Fibroblast of pulmonary artery (primary cell): Measurements from ENCODE around the gene EPHA4.

Experiments
- DNase-seq: peaks from one replicate; pipeline ENCODE4 v3.0.0-alpha.2; 2010; ENCODE audit warnings: low read depth
- H3K4me3 ChIP-seq: replicated peaks from 2 replicates; pipeline ENCODE4 v1.5.1; 2011; ENCODE audit warnings: low read depth, mild to moderate bottlenecking, control low read depth, low read length, moderate library complexity
- CTCF ChIP-seq: IDR thresholded peaks from 2 replicates; pipeline ENCODE4 v1.5.1; 2011; ENCODE audit warnings: mild to moderate bottlenecking, control low read depth, low read length, inconsistent platforms; ENCODE audit errors: missing control alignments

EPHA4 gene

GRCh38 chr2:221518935-221519625 lies 53.0 kb downstream of the EPHA4 start:
- TF ChIP-seq CTCF = no peak
- no peak overlapping the region for H3K4me3 ChIP-seq
- no peak for DNase-seq

DNA sequence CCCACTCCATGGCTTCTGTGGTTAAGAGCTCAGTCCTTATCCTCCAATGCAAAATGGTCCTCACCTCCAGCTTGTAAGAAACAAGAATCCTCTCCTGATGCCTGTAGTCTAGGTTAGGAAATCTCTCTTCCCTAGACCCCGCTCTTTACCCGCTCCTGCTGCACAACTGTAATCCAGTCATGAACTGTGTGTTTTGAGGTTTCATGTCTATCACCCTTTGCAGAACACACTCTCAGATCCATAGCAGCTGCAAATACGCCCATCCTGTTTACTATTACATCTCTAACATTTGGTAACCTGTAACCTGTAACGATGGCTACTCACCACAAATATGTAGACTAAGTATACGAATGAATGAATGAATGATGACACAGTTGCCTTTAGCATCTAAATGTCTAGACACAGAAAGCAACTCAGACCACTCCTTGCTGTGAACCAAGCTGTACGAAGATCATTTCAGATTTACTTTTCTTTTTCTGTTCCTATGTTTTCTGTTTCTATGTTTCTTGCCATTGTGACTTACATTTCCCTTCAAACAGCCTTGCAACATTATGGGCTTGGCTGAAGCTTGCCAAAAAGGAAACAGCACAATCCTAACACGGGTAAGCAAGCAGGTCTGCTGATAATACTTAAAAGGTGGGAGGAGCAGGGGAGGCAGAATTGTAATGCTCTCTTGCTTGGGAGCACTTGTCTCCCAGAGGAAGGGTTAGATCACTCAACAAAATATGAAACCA lies 53.7 kb downstream of the EPHA4 start:
- no peak overlapping the region for H3K4me3 ChIP-seq
- no peak for TF ChIP-seq CTCF
- DNase-seq = peak; percentile 60

GRCh38 chr2:221517696-221518151 lies 54.4 kb downstream of the EPHA4 start:
- no peak overlapping the region for H3K4me3 ChIP-seq
- TF ChIP-seq CTCF = no peak
- DNase-seq = peak; percentile 42

- H3K4me3 ChIP-seq = no peak overlapping the region
- DNase-seq = no peak
- no peak for TF ChIP-seq CTCF
Measured at GRCh38 chr2:221517146-221517695, 54.9 kb downstream of the EPHA4 start.

DNA sequence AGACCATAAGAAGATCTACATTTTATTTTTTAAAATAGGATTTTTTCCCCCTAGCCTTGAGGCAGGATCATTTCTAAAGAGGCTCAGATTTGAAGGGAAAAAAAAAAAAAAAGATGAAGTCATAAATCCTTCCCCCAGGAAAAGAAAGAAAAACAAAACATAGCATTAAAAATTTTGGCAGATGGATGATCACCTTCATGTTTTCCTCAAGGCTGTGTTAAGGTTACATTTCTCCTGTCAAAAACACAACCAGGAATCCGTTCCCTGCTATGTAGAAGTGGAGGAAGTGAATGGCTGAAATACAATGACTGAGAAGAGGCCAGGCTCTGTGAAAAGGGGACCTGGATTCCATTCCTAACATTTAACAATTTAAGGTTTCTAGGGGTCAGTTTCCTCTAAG lies 56.2 kb downstream of the EPHA4 start:
- no peak for DNase-seq
- no peak overlapping the region for H3K4me3 ChIP-seq
- TF ChIP-seq CTCF = no peak

DNA sequence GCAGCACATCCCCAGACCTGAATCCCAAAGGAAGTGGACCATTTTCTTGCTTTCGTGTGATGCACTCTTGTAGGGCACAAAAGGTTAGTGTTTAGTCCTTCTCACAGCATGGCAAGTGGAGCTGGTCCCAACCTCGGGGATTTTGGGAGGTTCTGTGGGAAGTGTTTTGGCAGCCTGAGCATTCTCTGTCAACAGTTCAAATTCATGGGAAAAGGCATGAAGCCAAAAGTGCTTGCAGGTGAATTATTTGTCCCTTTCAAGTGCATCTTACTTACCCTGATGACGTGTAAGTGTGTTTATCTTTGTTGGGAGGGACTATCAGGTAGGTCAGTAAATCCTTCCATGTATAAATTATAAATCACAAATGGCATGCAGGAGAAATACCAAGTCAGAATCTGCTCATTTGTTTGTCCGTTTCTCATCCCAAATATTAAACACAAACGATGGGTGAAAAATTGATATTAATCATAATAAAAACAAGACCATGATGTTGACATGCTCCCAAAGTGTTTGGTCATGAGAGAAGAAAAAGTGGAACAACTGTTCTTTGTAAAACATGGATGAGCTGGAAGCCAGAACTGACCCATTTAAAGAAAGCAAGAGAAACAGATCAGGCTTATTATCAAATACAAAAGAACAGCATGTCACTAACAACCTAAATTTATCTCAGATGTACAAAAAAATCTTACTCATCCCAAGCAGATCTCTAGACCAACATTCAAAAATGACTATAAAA lies 57.6 kb downstream of the EPHA4 start:
- no peak for DNase-seq
- TF ChIP-seq CTCF = no peak
- H3K4me3 ChIP-seq = no peak overlapping the region
